Keratinocyte (primary cell): Measurements from ENCODE around the gene BUB1. TPM values are rescaled to one million over a fixed set of nuclear protein-coding genes. Genes with fewer than 3 reads are reported as not detected.

Source experiments
- DNase-seq: peaks from one replicate; pipeline ENCODE4 v3.0.0-alpha.2; 2011; ENCODE audit warnings: low read depth, missing footprints, low spot score
- FAIRE-seq: peaks from 2 replicates; lab custom pipeline; 2011; peaks lifted over from hg19 to GRCh38; lab: Jason Lieb, UNC
- H2AFZ ChIP-seq: 2 replicates; pipeline ENCODE4 v1.6.0; 2012; ENCODE audit warnings: low read length, control low read depth, inconsistent platforms; ENCODE audit not compliant: control insufficient read depth
- H3K27ac ChIP-seq: 2 replicates; pipeline ENCODE4 v1.5.1; 2011; ENCODE audit warnings: low read length; ENCODE audit not compliant: control insufficient read depth, insufficient read depth
- H3K27me3 ChIP-seq: 3 replicates; pipeline ENCODE4 v1.6.0; 2011; ENCODE audit warnings: low read length; ENCODE audit not compliant: control insufficient read depth, insufficient read depth; ENCODE audit errors: extremely low read depth
- H3K36me3 ChIP-seq, 2 experiments: 2 replicates in 1 of 2; 3 replicates in 1 of 2; pipeline ENCODE4 v1.5.1; 2011; ENCODE audit warnings: low read length in 2 of 2, mild to moderate bottlenecking in 1 of 2; ENCODE audit not compliant: control insufficient read depth in 2 of 2, insufficient read depth in 2 of 2; ENCODE audit errors: extremely low read depth in 1 of 2
- H3K4me1 ChIP-seq: 3 replicates; pipeline ENCODE4 v1.5.1; 2011; ENCODE audit warnings: low read length; ENCODE audit not compliant: control insufficient read depth, insufficient read depth; ENCODE audit errors: extremely low read depth
- H3K4me2 ChIP-seq: 3 replicates; pipeline ENCODE4 v1.6.0; 2011; ENCODE audit warnings: low read depth, low read length; ENCODE audit not compliant: control insufficient read depth, insufficient read depth; ENCODE audit errors: extremely low read depth
- H3K4me3 ChIP-seq, 3 experiments: fragments of 200-600 bp in 1 of 3; sonication (generic) in 1 of 3; 2 replicates in 2 of 3; 3 replicates in 1 of 3; pipeline ENCODE4 v1.5.1; 2011 to 2016; ENCODE audit warnings: low read length in 3 of 3, mild to moderate bottlenecking in 3 of 3, control low read depth in 2 of 3, inconsistent platforms in 1 of 3, low read depth in 1 of 3, mixed read lengths in 1 of 3, mixed run types in 1 of 3, moderate library complexity in 1 of 3; ENCODE audit not compliant: control insufficient read depth in 2 of 3, insufficient read depth in 2 of 3; ENCODE audit errors: extremely low read depth in 1 of 3
- H3K79me2 ChIP-seq: 2 replicates; pipeline ENCODE4 v1.6.0; 2012; ENCODE audit warnings: low read length; ENCODE audit not compliant: control insufficient read depth, insufficient read depth
- H3K9ac ChIP-seq: 3 replicates; pipeline ENCODE4 v1.6.0; 2011; ENCODE audit warnings: low read length; ENCODE audit not compliant: control insufficient read depth, insufficient read depth; ENCODE audit errors: extremely low read depth
- H3K9me1 ChIP-seq: 3 replicates; pipeline ENCODE4 v1.6.0; 2011; ENCODE audit warnings: low read length; ENCODE audit not compliant: control insufficient read depth, insufficient read depth; ENCODE audit errors: extremely low read depth
- H3K9me3 ChIP-seq: 2 replicates; pipeline ENCODE4 v1.5.1; 2012; ENCODE audit warnings: low read depth, low read length; ENCODE audit not compliant: control insufficient read depth
- H4K20me1 ChIP-seq: 3 replicates; pipeline ENCODE4 v1.6.0; 2011; ENCODE audit warnings: low read length; ENCODE audit not compliant: control insufficient read depth, insufficient read depth; ENCODE audit errors: extremely low read depth
- EZH2 ChIP-seq: IDR thresholded peaks from one replicate; pipeline ENCODE4 v1.6.1; 2012; ENCODE audit warnings: inconsistent platforms, mild to moderate bottlenecking, low read length, moderate library complexity
- dilution Hi-C: fragments of 300-500 bp; cut with MboI; formaldehyde crosslinking; loops from one replicate; pipeline ENCODE4 v1.7.0; 2020; ENCODE audit warnings: low sequenced_read_pairs; ENCODE audit not compliant: extremely low pct_ligation_motif_present
- polyA plus RNA-seq, 5 experiments: library from polyadenylated mRNA; depleted of rRNA in 3 of 5; stranded (reverse) in 3 of 5; stranded (forward) in 1 of 5; unstranded in 1 of 5; fragments of >200 nt; gene quantifications; 1 replicate in 1 of 5; 2 replicates in 3 of 5; 3 replicates in 1 of 5; pipeline versions ENCODE4 v1.2.1 to v1.2.3, GENCODE V29; 2011 to 2012; ENCODE audit warnings: missing spikeins in 2 of 5, low read depth in 1 of 5, low replicate concordance in 1 of 5
- TF ChIP-seq, protein P1 (sequence below), 3 experiments: IDR thresholded peaks in 1 of 3; conservative IDR thresholded peaks in 1 of 3; optimal IDR thresholded peaks in 1 of 3; 2 replicates in 2 of 3; 3 replicates in 1 of 3; pipeline versions ENCODE3 to v1.5.1; 2011; ENCODE audit warnings: low read length in 3 of 3, mild to moderate bottlenecking in 3 of 3, moderate library complexity in 2 of 3, control low read depth in 1 of 3, inconsistent platforms in 1 of 3; ENCODE audit not compliant: insufficient read depth in 2 of 3; ENCODE audit errors: extremely low read depth in 1 of 3

The BUB1 gene
- polyA plus RNA-seq, 1 donor (not counting 4 experiments of a cell fraction or from before 2014, with no cell fraction given) = 24.7 TPM

DNA sequence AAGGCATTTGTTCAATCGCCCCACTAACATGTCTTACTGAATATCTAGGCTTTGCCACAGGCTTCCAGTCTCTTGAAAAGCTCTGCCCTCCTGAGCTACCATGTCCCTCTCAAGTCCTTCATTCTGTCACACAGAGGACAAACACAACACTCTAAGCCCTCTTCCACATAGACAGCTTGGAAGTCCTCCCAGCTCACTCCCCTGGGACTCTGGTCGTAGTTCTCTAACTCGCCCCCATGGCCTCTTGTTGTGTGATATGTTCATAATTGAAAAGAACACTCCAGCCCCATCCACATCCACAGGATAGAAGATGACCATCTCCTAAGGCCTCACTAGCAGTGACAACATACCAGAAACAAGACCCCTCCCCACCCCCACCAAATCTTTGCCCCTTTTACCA lies 37.9 kb downstream of the BUB1 start:
- Histone ChIP-seq H3K27ac (no peak overlapping the region), H3K4me1 (no peaks in the 10 kb centered on the region), H3K9me3 (no peaks in the 10 kb centered on the region), H3K36me3 (peaks cover 2 to 26% of the 10 kb centered on the region in 2 experiments), H3K27me3 (no peaks in the 10 kb centered on the region), H3K9ac (no peak overlapping the region), H3K9me1 (no peaks in the 10 kb centered on the region), H3K79me2 (no peaks in the 10 kb centered on the region), H2AFZ (no peak overlapping the region), H3K4me2 (no peak overlapping the region), H4K20me1 (no peaks in the 10 kb centered on the region), H3K4me3 (no peak overlapping the region)
- DNase-seq (no peak), FAIRE-seq (no peak)
- dilution Hi-C loops = no loop called here
- TF ChIP-seq, protein P1, sequence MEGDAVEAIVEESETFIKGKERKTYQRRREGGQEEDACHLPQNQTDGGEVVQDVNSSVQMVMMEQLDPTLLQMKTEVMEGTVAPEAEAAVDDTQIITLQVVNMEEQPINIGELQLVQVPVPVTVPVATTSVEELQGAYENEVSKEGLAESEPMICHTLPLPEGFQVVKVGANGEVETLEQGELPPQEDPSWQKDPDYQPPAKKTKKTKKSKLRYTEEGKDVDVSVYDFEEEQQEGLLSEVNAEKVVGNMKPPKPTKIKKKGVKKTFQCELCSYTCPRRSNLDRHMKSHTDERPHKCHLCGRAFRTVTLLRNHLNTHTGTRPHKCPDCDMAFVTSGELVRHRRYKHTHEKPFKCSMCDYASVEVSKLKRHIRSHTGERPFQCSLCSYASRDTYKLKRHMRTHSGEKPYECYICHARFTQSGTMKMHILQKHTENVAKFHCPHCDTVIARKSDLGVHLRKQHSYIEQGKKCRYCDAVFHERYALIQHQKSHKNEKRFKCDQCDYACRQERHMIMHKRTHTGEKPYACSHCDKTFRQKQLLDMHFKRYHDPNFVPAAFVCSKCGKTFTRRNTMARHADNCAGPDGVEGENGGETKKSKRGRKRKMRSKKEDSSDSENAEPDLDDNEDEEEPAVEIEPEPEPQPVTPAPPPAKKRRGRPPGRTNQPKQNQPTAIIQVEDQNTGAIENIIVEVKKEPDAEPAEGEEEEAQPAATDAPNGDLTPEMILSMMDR (optimal IDR thresholded peaks at IDR 0.05 in 1 of 3, IDR thresholded peaks at IDR 0.05 in 1 of 3, conservative IDR thresholded peaks at IDR 0.05 in 1 of 3; ENCODE audit: extremely low read depth in 1 of 3, insufficient read depth in 2 of 3, low read length in 3 of 3) = no peak
- TF ChIP-seq EZH2 = no peak

DNA sequence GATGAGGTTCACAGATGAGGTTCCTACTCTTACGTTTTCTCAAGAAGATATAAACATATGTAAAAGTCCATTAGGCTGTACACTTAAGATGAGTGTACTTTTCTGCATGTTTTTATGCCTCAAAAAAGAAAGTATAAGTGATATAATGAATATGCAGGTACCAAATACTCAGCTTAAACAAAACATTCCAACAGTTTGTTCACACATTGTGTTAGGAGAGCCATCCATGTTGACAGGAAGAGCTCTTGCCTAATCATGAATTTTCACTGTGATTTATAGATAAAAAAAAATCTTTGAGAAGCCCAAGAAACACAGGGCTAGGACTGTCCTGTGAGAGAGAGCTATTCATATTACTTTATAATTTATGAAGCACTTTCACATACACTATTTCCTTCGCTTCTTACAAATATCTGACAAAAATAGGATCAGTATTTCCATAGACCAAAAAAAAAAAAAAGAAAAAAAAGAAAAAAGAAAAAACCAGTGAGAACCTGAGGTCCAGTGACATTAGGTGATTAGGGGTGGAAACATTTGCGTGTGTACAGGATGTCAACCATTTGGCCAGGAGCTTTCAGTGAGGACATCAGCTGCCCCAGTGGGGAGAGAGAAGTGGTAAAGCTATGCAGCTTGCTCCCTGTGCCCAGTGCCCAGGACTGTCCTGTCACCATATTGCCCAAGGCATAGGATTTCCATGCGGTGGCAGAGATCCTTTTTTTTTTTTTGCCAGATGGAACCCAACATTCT lies 38.7 kb downstream of the BUB1 start:
- dilution Hi-C loops = no loop called here
- H4K20me1 ChIP-seq = no peaks in the 10 kb centered on the region
- H3K9ac ChIP-seq = no peak overlapping the region
- H3K4me1 ChIP-seq = no peaks in the 10 kb centered on the region
- H3K9me1 ChIP-seq = no peaks in the 10 kb centered on the region
- no peaks in the 10 kb centered on the region for H3K9me3 ChIP-seq
- H3K4me3 ChIP-seq = no peak overlapping the region
- FAIRE-seq (no peak), DNase-seq (no peak)
- TF ChIP-seq EZH2 = no peak
- TF ChIP-seq, protein P1 (optimal IDR thresholded peaks at IDR 0.05 in 1 of 3, IDR thresholded peaks at IDR 0.05 in 1 of 3, conservative IDR thresholded peaks at IDR 0.05 in 1 of 3; ENCODE audit: extremely low read depth in 1 of 3, insufficient read depth in 2 of 3, low read length in 3 of 3) = no peak
- H2AFZ ChIP-seq = no peak overlapping the region
- peaks cover 2 to 26% of the 10 kb centered on the region in 2 experiments for H3K36me3 ChIP-seq
- H3K4me2 ChIP-seq = no peak overlapping the region
- no peak overlapping the region for H3K27ac ChIP-seq
- no peaks in the 10 kb centered on the region for H3K27me3 ChIP-seq
- H3K79me2 ChIP-seq = no peaks in the 10 kb centered on the region
